Osteoblast (primary cell): ENCODE results near the gene CACNA1E. TPM values are rescaled to one million over a fixed set of nuclear protein-coding genes. Genes with fewer than 3 reads are reported as not detected.

Experiments
- DNase-seq: peaks from one replicate; pipeline ENCODE4 v3.0.0; 2011; ENCODE audit warnings: low spot score, mixed read lengths; ENCODE audit not compliant: insufficient read length; ENCODE audit errors: missing footprints
- H2AFZ ChIP-seq: 2 replicates; pipeline ENCODE4 v1.6.0; 2011; ENCODE audit warnings: mild to moderate bottlenecking, low read length
- H3K27ac ChIP-seq: 2 replicates; pipeline ENCODE4 v1.5.1; 2011; ENCODE audit warnings: mild to moderate bottlenecking, low read depth, low read length, moderate library complexity
- H3K27me3 ChIP-seq: 2 replicates; pipeline ENCODE4 v1.6.0; 2012; ENCODE audit warnings: mild to moderate bottlenecking, control low read depth, inconsistent platforms, low read length, moderate library complexity; ENCODE audit not compliant: insufficient read depth
- H3K36me3 ChIP-seq: 2 replicates; pipeline ENCODE4 v1.5.1; 2011; ENCODE audit warnings: mild to moderate bottlenecking, low read length, control low read depth, moderate library complexity; ENCODE audit not compliant: insufficient read depth
- H3K4me1 ChIP-seq: 2 replicates; pipeline ENCODE4 v1.5.1; 2011; ENCODE audit warnings: mild to moderate bottlenecking, low read length, control low read depth, moderate library complexity; ENCODE audit not compliant: insufficient read depth
- H3K4me2 ChIP-seq: 2 replicates; pipeline ENCODE4 v1.6.0; 2011; ENCODE audit warnings: mild to moderate bottlenecking, low read length; ENCODE audit not compliant: insufficient read depth
- H3K4me3 ChIP-seq: fragments of 200-600 bp; sonication (generic); 3 replicates; pipeline ENCODE4 v1.5.1; 2012; ENCODE audit warnings: mild to moderate bottlenecking, low read length, inconsistent platforms; ENCODE audit not compliant: insufficient read depth
- H3K79me2 ChIP-seq: 2 replicates; pipeline ENCODE4 v1.6.0; 2012; ENCODE audit warnings: mild to moderate bottlenecking, low read length, control low read depth, inconsistent platforms; ENCODE audit not compliant: insufficient read depth
- H3K9me3 ChIP-seq: 2 replicates; pipeline ENCODE4 v1.5.1; 2011; ENCODE audit warnings: low read depth, low read length, control low read depth
- H4K20me1 ChIP-seq: 2 replicates; pipeline ENCODE4 v1.6.0; 2012; ENCODE audit warnings: mild to moderate bottlenecking, low read length, control low read depth; ENCODE audit not compliant: insufficient read depth
- total RNA-seq: library from RNA; depleted of rRNA; stranded (reverse); fragments of >200 nt; gene quantifications from 2 replicates; pipeline ENCODE4 v1.2.3, GENCODE V29; 2012
- TF ChIP-seq, protein P1 (sequence below): IDR thresholded peaks from 2 replicates; pipeline ENCODE4 v1.5.1; 2011; ENCODE audit warnings: mild to moderate bottlenecking, low read depth, low read length, moderate library complexity; ENCODE audit errors: extremely low read depth

Gene CACNA1E
- total RNA-seq, 1 donor, result under 0.01 TPM

DNA sequence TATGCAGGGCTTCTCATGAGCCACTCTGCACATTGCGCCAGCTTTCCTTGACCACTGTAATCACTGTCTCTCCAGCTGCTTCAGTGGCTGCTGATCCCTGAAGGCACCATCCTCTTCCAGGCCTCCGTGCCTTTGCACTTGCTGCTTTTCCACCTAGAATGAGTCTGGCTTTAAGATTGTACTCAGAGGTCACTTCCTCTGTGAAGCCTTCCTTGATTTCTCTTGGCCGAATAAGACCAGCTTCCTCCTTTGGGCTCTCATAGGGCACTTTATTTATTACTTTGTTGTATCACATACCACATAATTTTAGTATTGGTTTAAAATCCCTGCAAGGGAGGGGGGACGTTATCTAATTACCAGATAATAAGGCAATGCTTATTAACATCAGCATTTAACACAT is 10.6 kb downstream of the CACNA1E start:
- Histone ChIP-seq H3K9me3 (no peaks in the 10 kb centered on the region), H3K4me1 (no peaks in the 10 kb centered on the region), H3K4me2 (no peak overlapping the region), H3K27me3 (no peaks in the 10 kb centered on the region), H3K79me2 (no peaks in the 10 kb centered on the region), H2AFZ (no peak overlapping the region), H4K20me1 (no peaks in the 10 kb centered on the region), H3K36me3 (no peaks in the 10 kb centered on the region), H3K27ac (no peak overlapping the region), H3K4me3 (no peak overlapping the region)
- TF ChIP-seq, protein P1, sequence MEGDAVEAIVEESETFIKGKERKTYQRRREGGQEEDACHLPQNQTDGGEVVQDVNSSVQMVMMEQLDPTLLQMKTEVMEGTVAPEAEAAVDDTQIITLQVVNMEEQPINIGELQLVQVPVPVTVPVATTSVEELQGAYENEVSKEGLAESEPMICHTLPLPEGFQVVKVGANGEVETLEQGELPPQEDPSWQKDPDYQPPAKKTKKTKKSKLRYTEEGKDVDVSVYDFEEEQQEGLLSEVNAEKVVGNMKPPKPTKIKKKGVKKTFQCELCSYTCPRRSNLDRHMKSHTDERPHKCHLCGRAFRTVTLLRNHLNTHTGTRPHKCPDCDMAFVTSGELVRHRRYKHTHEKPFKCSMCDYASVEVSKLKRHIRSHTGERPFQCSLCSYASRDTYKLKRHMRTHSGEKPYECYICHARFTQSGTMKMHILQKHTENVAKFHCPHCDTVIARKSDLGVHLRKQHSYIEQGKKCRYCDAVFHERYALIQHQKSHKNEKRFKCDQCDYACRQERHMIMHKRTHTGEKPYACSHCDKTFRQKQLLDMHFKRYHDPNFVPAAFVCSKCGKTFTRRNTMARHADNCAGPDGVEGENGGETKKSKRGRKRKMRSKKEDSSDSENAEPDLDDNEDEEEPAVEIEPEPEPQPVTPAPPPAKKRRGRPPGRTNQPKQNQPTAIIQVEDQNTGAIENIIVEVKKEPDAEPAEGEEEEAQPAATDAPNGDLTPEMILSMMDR, result no peak
- no peak for DNase-seq

DNA sequence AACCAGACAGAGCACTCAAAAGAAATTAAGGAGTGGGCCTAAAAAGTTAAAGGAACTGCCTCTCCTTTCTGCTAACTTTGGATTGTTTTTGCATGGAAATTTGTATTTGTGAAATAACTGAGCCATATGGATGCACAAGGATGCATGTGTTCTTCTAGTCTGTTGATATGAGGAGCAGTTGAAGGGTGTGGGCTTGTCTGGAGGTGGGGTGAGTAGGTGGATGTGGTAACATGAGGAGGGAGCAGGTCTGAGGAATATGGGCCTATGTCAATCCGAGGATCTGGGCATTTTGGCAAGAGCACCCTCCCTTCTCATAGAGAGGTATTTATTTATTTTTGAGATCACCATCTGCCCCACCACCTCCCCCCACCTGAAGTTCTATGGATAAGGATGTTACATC is 13.4 kb downstream of the CACNA1E start:
- DNase-seq, result no peak
- no peaks in the 10 kb centered on the region for H3K4me1 ChIP-seq
- H3K4me3 ChIP-seq, result no peak overlapping the region
- H3K36me3 ChIP-seq, result no peaks in the 10 kb centered on the region
- H3K9me3 ChIP-seq, result no peaks in the 10 kb centered on the region
- no peaks in the 10 kb centered on the region for H4K20me1 ChIP-seq
- H3K79me2 ChIP-seq, result no peaks in the 10 kb centered on the region
- no peak overlapping the region for H2AFZ ChIP-seq
- no peaks in the 10 kb centered on the region for H3K27me3 ChIP-seq
- no peak overlapping the region for H3K4me2 ChIP-seq
- TF ChIP-seq, protein P1, result no peak
- H3K27ac ChIP-seq, result no peak overlapping the region

DNA sequence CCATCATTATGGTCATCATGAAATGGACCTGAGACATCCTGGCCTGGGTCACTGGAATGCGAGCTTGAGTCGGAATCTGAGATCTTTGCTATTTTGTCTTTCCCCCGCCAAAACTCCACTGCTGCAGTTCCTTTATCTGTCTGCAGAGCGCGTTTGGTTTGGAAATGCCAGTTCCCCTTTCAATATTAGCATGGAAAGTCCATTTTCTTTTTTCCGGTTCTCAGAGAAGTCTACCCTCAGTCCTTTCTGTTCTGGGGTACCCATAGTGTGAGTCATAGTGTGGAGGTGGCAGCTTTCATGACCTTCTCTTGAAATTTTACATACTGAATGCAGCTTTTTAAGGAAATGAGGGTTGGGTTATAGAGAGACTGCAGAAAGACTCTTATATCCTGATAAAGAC is 14.6 kb downstream of the CACNA1E start:
- Histone ChIP-seq H3K27ac (no peak overlapping the region), H3K36me3 (no peaks in the 10 kb centered on the region), H3K4me1 (peaks cover under 1% of the 10 kb centered on the region), H2AFZ (no peak overlapping the region), H3K79me2 (no peaks in the 10 kb centered on the region), H3K4me2 (no peak overlapping the region), H4K20me1 (no peaks in the 10 kb centered on the region), H3K27me3 (no peaks in the 10 kb centered on the region), H3K4me3 (no peak overlapping the region), H3K9me3 (no peaks in the 10 kb centered on the region)
- TF ChIP-seq, protein P1, result no peak
- DNase-seq, result no peak

DNA sequence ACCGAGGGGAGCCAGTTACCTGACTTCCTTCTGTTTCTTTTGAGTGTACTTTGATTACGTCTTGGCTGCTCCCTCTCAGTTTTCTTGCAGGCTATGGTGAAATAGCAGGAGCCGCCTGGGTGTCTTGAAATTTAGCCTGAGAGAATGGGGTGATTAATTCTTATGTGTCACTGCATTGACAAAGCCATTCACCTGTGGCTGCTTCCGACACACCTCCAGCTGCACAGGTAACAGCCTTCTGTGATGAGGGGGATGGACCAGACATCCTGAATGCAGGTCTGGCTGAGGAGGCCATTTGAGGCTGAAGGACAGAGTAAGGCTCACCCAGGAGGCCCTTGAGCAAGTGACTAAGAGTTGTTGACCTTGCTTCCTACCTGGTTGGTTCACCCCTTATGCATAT is 16.5 kb downstream of the CACNA1E start:
- Histone ChIP-seq H3K79me2 (no peaks in the 10 kb centered on the region), H3K4me2 (no peak overlapping the region), H3K4me3 (no peak overlapping the region), H3K36me3 (no peaks in the 10 kb centered on the region), H4K20me1 (no peaks in the 10 kb centered on the region), H3K27me3 (no peaks in the 10 kb centered on the region), H3K27ac (no peak overlapping the region), H2AFZ (no peak overlapping the region), H3K4me1 (peaks cover 5% of the 10 kb centered on the region), H3K9me3 (no peaks in the 10 kb centered on the region)
- DNase-seq, result no peak
- TF ChIP-seq, protein P1, result no peak
